PFSK-1 (cell line): ENCODE measurements around the gene MFNG.

ENCODE experiments used
- POLR2AphosphoS5 ChIP-seq: IDR thresholded peaks from 2 replicates; pipeline ENCODE4 v1.6.1; 2012; ENCODE audit warnings: low read depth, mild to moderate bottlenecking, control low read depth, low read length, moderate library complexity
- TF ChIP-seq, protein P1 (sequence below), 2 experiments: IDR thresholded peaks; 2 replicates each; pipeline versions ENCODE4 v1.6.1 to v1.8.0; 2011 to 2012; ENCODE audit warnings: low read depth in 2 of 2, low read length in 2 of 2, control low read depth in 1 of 2, inconsistent platforms in 1 of 2, mild to moderate bottlenecking in 1 of 2, moderate library complexity in 1 of 2; ENCODE audit not compliant: insufficient read depth in 1 of 2

- TF ChIP-seq POLR2AphosphoS5, result no peak
- TF ChIP-seq, protein P1, sequence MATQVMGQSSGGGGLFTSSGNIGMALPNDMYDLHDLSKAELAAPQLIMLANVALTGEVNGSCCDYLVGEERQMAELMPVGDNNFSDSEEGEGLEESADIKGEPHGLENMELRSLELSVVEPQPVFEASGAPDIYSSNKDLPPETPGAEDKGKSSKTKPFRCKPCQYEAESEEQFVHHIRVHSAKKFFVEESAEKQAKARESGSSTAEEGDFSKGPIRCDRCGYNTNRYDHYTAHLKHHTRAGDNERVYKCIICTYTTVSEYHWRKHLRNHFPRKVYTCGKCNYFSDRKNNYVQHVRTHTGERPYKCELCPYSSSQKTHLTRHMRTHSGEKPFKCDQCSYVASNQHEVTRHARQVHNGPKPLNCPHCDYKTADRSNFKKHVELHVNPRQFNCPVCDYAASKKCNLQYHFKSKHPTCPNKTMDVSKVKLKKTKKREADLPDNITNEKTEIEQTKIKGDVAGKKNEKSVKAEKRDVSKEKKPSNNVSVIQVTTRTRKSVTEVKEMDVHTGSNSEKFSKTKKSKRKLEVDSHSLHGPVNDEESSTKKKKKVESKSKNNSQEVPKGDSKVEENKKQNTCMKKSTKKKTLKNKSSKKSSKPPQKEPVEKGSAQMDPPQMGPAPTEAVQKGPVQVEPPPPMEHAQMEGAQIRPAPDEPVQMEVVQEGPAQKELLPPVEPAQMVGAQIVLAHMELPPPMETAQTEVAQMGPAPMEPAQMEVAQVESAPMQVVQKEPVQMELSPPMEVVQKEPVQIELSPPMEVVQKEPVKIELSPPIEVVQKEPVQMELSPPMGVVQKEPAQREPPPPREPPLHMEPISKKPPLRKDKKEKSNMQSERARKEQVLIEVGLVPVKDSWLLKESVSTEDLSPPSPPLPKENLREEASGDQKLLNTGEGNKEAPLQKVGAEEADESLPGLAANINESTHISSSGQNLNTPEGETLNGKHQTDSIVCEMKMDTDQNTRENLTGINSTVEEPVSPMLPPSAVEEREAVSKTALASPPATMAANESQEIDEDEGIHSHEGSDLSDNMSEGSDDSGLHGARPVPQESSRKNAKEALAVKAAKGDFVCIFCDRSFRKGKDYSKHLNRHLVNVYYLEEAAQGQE (IDR thresholded peaks at IDR 0.05; ENCODE audit: insufficient read depth in 1 of 2, low read depth in 2 of 2, low read length in 2 of 2), result no peak
Observed at GRCh38 chr22:37427135-37427710, 59.0 kb downstream of the MFNG start, which contains the start of gene ELFN2.
